ENCODE measurements around the gene DCLK1. TPM values are rescaled to one million over a fixed set of nuclear protein-coding genes. Genes with fewer than 3 reads are reported as not detected.
"Not testable (repeated sequence)": the region's sequence is repeated elsewhere in the genome, so short reads cannot be mapped to it uniquely, and the experiment has no call there.

Gene DCLK1
- total RNA-seq, 2 donors from 2014 or later: not detected

- Mint-ChIP-seq H3K9me3 (peaks cover 0 to 13% of the 10 kb centered on the region in 2 donors), H3K27ac (no peak overlapping the region), H3K36me3 (peaks cover 0 to 5% of the 10 kb centered on the region in 2 donors)
- no peak for ATAC-seq
- no peak for DNase-seq (ENCODE audit: low spot score in 2 of 2)
These were observed 25.5 kb downstream of the DCLK1 start for GRCh38 chr13:36105726-36106125.

- peaks cover 0 to 5% of the 10 kb centered on the region in 2 donors for H3K36me3 Mint-ChIP-seq
- no peak overlapping the region for H3K27ac Mint-ChIP-seq
- DNase-seq (ENCODE audit: low spot score in 2 of 2) (no peak), ATAC-seq (no peak)
- H3K9me3 Mint-ChIP-seq: peaks cover 0 to 10% of the 10 kb centered on the region in 2 donors
These were observed 28.5 kb downstream of the DCLK1 start for GRCh38 chr13:36102721-36103120.

GRCh38 chr13:36101907-36102306, 29.3 kb downstream of the DCLK1 start:
- not testable (repeated sequence) for H3K9me3 Mint-ChIP-seq; DNase-seq (ENCODE audit: low spot score in 2 of 2); H3K36me3 Mint-ChIP-seq; ATAC-seq; H3K27ac Mint-ChIP-seq

GRCh38 chr13:36101157-36101556, 30.0 kb downstream of the DCLK1 start:
- Mint-ChIP-seq H3K36me3 (peaks cover 0 to 5% of the 10 kb centered on the region in 2 donors), H3K27ac (no peak overlapping the region), H3K9me3 (peaks cover 0 to 10% of the 10 kb centered on the region in 2 donors)
- DNase-seq (ENCODE audit: low spot score in 2 of 2): no peak
- ATAC-seq: no peak

- H3K27ac Mint-ChIP-seq: no peak overlapping the region
- ATAC-seq (no peak), DNase-seq (ENCODE audit: low spot score in 2 of 2) (no peak)
- peaks cover 0 to 5% of the 10 kb centered on the region in 2 donors for H3K36me3 Mint-ChIP-seq
- peaks cover 0 to 10% of the 10 kb centered on the region in 2 donors for H3K9me3 Mint-ChIP-seq
These were observed 33.1 kb downstream of the DCLK1 start for GRCh38 chr13:36098080-36098479.

DNA sequence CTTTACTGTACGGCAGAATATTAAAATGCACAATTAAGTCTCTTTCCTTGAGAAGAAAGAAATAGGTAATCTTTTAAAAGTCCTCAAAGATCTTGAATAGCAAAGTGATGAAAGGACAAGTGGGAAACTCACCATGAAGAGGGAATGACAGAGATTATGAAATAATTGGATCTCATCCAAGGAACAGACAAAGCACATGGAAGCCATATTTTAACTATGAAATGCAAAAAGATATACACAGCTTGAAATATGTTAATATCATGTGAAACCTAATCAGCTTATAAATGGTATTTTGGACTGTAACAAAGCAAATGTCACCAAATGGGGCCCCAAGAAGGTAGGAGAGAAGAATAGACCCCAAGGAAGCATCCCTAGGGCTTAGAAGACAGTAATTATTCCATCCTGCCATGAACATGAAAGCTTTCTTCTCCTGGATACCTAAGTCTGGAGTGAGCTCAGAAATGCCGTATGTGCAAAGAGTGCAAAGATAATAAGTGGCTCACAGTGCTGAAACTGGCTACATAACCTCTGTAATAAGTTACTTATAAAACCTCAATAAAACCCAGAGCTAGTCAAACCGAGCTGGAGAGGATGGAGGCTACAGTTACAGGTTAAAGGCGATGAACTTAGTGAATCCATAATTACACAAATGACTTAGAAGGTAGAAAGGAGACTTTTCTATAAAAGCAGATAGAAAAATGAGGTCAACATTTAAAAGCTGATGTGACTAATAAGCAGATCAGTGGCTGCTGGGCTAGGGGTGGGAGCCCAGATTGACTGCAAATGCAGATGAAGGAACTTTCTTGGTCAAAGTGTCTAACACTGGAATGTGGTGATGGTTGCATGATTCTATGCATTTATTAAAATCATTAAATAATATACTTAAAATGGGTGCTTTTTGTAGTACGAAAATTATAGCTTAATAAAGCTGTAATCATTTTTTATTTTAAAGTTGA, 34.4 kb downstream of the DCLK1 start:
- DNase-seq (ENCODE audit: low spot score in 2 of 2): no peak
- H3K36me3 Mint-ChIP-seq: peaks cover 0 to 4% of the 10 kb centered on the region in 2 donors
- no peak overlapping the region for H3K27ac Mint-ChIP-seq
- H3K9me3 Mint-ChIP-seq: peaks cover 4 to 12% of the 10 kb centered on the region in 2 donors
- ATAC-seq: no peak

GRCh38 chr13:36094478-36094877, 36.7 kb downstream of the DCLK1 start:
- H3K36me3 Mint-ChIP-seq: peaks cover 0 to 4% of the 10 kb centered on the region in 2 donors
- DNase-seq (ENCODE audit: low spot score in 2 of 2) (no peak), ATAC-seq (no peak)
- peaks cover 12 to 13% of the 10 kb centered on the region in 2 donors for H3K9me3 Mint-ChIP-seq
- no peak overlapping the region for H3K27ac Mint-ChIP-seq

- DNase-seq (ENCODE audit: low spot score in 2 of 2) (no peak), ATAC-seq (no peak)
- Mint-ChIP-seq H3K9me3 (peaks cover 16% of the 10 kb centered on the region in 2 donors), H3K27ac (no peak overlapping the region), H3K36me3 (peaks cover 0 to 4% of the 10 kb centered on the region in 2 donors)
These were observed 40.6 kb downstream of the DCLK1 start for GRCh38 chr13:36090592-36090991.

- ATAC-seq (no peak), DNase-seq (ENCODE audit: low spot score in 2 of 2) (no peak)
- Mint-ChIP-seq H3K36me3 (peaks cover 0 to 4% of the 10 kb centered on the region in 2 donors), H3K27ac (no peak overlapping the region), H3K9me3 (peaks cover 16% of the 10 kb centered on the region in 2 donors)
These were observed 42.0 kb downstream of the DCLK1 start for GRCh38 chr13:36089130-36089647.

GRCh38 chr13:36088463-36088862, 42.7 kb downstream of the DCLK1 start:
- H3K36me3 Mint-ChIP-seq: peaks cover 0 to 4% of the 10 kb centered on the region in 2 donors
- H3K27ac Mint-ChIP-seq: no peak overlapping the region
- H3K9me3 Mint-ChIP-seq: peaks cover 16% of the 10 kb centered on the region in 2 donors
- no peak for DNase-seq (ENCODE audit: low spot score in 2 of 2)
- ATAC-seq: no peak

GRCh38 chr13:36088001-36088400, 43.2 kb downstream of the DCLK1 start:
- Mint-ChIP-seq H3K9me3 (peaks cover 15 to 16% of the 10 kb centered on the region in 2 donors), H3K27ac (no peak overlapping the region), H3K36me3 (peaks cover 0 to 4% of the 10 kb centered on the region in 2 donors)
- ATAC-seq (no peak), DNase-seq (ENCODE audit: low spot score in 2 of 2) (no peak)

GRCh38 chr13:36086117-36086516, 45.1 kb downstream of the DCLK1 start:
- H3K36me3 Mint-ChIP-seq: no peaks in the 10 kb centered on the region
- DNase-seq (ENCODE audit: low spot score in 2 of 2): no peak
- ATAC-seq: no peak
- peaks cover 7 to 12% of the 10 kb centered on the region in 2 donors for H3K9me3 Mint-ChIP-seq
- H3K27ac Mint-ChIP-seq: no peak overlapping the region

DNA sequence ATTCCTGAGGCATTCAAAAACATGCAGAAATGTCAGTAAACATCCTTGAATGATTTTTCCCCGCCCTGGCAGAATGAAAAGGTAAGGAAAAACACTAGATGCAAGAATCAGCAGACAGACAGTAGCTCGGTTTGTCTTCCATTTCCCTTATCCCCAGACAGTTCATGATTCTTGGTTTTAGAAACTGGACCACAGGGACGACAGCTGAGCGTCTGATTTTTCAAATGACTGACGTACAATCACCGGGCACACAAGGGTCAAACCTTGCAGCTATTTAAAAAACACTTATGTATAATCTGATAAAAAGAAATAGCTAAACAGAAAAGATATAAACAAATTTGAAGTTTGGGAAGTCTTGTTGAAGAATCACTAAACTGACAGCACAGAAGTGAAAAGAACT, 47.1 kb downstream of the DCLK1 start:
- Mint-ChIP-seq H3K36me3 (peaks cover 0 to 5% of the 10 kb centered on the region in 2 donors), H3K9me3 (peaks cover 0 to 8% of the 10 kb centered on the region in 2 donors), H3K27ac (no peak overlapping the region)
- DNase-seq (ENCODE audit: low spot score in 2 of 2) (no peak), ATAC-seq (no peak)

DNA sequence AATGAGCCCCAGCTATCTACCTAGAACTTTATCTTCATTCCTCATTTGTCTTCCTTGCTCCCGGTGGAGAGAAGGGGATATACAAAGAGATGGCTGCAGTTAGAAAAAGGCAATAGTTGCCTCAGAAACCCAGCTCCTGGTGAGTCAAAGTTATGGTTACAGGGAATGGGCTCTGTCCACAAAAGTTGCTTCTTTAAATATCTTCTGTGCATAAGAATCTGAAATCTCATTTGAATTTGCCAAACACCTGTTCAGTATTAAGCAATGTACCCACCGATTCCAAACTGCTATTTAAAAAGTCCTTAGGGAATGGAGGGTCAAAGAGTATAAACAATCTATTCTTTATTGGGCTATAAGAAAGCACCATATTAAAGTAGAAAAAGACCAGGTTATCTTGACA, 48.4 kb downstream of the DCLK1 start:
- no peak for DNase-seq (ENCODE audit: low spot score in 2 of 2)
- peaks cover 0 to 5% of the 10 kb centered on the region in 2 donors for H3K36me3 Mint-ChIP-seq
- peaks cover 0 to 9% of the 10 kb centered on the region in 2 donors for H3K9me3 Mint-ChIP-seq
- no peak overlapping the region for H3K27ac Mint-ChIP-seq
- ATAC-seq: no peak

DNA sequence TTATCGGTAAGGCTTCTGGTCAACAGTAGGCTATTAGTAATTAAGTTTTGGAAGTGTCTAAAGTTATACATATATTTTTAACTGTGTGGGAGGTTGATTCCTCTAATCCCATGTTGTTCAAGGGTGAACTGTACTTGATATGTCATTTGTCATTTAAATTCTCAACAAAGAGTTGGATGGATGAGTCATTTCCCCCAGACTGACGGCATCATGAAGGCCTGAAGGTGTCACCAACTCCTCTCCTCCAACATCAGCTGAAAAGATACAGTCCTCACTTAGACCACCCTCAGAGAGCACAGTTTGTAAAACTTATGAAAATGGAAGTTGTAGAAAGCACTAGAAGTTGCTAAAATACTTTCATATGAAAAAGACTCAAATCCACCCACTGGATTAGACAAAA, 48.8 kb downstream of the DCLK1 start:
- Mint-ChIP-seq H3K27ac (no peak overlapping the region), H3K9me3 (peaks cover 0 to 10% of the 10 kb centered on the region in 2 donors), H3K36me3 (peaks cover 0 to 5% of the 10 kb centered on the region in 2 donors)
- DNase-seq (ENCODE audit: low spot score in 2 of 2) (no peak), ATAC-seq (no peak)

DNA sequence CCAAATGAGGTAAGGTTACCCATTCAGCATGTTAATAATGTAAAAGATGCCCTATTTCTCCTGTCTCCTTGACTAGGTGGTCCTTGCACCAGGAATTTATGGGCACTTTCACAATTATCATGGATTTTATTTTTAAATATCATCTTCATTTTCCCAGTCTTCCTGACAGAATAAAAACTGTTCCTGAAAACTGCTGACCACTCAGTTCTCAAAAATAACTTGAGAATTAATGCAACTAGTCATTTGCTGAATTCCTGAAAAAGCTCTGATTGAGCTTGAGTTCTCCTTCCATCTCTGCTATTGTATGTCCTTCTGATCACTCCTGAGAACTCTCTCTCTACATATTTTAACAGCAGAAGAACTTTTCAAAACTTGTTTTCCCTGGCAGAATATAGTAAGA, 55.0 kb downstream of the DCLK1 start:
- ATAC-seq: no peak
- Mint-ChIP-seq H3K9me3 (peaks cover 5 to 10% of the 10 kb centered on the region in 2 donors), H3K27ac (no peak overlapping the region), H3K36me3 (peaks cover 0 to 5% of the 10 kb centered on the region in 2 donors)
- DNase-seq (ENCODE audit: low spot score in 2 of 2): no peak

DNA sequence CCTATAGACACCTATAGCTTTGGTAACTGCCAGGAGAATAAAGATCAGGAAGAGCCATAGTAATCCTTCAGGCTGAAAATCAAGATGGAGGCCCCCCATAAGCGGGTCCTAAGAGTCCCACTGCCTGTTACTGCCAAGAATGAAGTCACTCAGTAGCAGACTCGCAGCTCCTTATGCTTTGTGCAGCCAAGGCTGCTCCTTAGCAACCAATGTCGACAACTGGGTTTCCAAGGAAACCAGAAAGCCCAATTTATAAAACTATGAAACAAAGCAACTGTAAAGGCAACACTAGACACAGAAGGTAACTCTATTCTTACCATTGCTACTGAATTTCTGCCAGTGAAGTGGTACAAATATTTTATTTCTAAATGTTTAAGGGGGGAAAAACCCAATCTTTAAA, 56.5 kb downstream of the DCLK1 start:
- Mint-ChIP-seq H3K27ac (no peak overlapping the region), H3K9me3 (peaks cover 5 to 6% of the 10 kb centered on the region in 2 donors), H3K36me3 (peaks cover 0 to under 1% of the 10 kb centered on the region in 2 donors)
- no peak for DNase-seq (ENCODE audit: low spot score in 2 of 2)
- no peak for ATAC-seq

Data from activated naive CD4-positive, alpha-beta T cell treated with anti-CD3 and anti-CD28 coated beads, Interleukin-2, amount 50 U/mL, for 72 hours (primary cell).